PFSK-1 (cell line): Measurements from ENCODE around the gene PDZD7.

Source experiments
- FOXP2 ChIP-seq: optimal IDR thresholded peaks from 2 replicates; pipeline ENCODE3; 2011; ENCODE audit warnings: borderline replicate concordance, control low read depth, inconsistent platforms; ENCODE audit not compliant: insufficient read depth; ENCODE audit errors: extremely low read length, extremely low read depth
- POLR2AphosphoS5 ChIP-seq: IDR thresholded peaks from 2 replicates; pipeline ENCODE4 v1.6.1; 2012; ENCODE audit warnings: low read depth, mild to moderate bottlenecking, control low read depth, low read length, moderate library complexity

- no peak for TF ChIP-seq FOXP2
- no peak for TF ChIP-seq POLR2AphosphoS5
Measured at GRCh38 chr10:101070098-101070497, 39.2 kb upstream of the PDZD7 start.
